BJ (cell line): ENCODE data around the gene ZNF578. TPM values are rescaled to one million over a fixed set of nuclear protein-coding genes. Genes with fewer than 3 reads are reported as not detected.
"Not testable (repeated sequence)": the region's sequence is repeated elsewhere in the genome, so short reads cannot be mapped to it uniquely, and the experiment has no call there.

Source experiments
- CTCF ChIA-PET: fragments of 350-600 bp; formaldehyde crosslinking; extraction: SDS; loops from one replicate; lab custom pipeline; 2021; ENCODE audit warnings: antibody characterized with exemption, inconsistent platforms; lab: Yijun Ruan, JAX
- POLR2A ChIA-PET: fragments of 300-600 bp; sonication (Branson Sonifier 250); formaldehyde crosslinking; extraction: SDS; loops from one replicate; lab custom pipeline; 2021; ENCODE audit warnings: antibody characterized with exemption; lab: Charles Lee
- DNase-seq: peaks from one replicate; pipeline ENCODE4 v3.0.0-alpha.2; 2011; ENCODE audit warnings: low read depth
- H3K27me3 ChIP-seq: 2 replicates; pipeline ENCODE4 v1.6.0; 2011; ENCODE audit warnings: low read length; ENCODE audit not compliant: control insufficient read depth, insufficient read depth
- H3K36me3 ChIP-seq: 2 replicates; pipeline ENCODE4 v1.5.1; 2011; ENCODE audit warnings: low read length; ENCODE audit not compliant: control insufficient read depth, insufficient read depth
- H3K4me3 ChIP-seq: 2 replicates; pipeline ENCODE4 v1.5.1; 2011; ENCODE audit warnings: low read depth, mild to moderate bottlenecking, control low read depth, low read length
- CTCF ChIP-seq: IDR thresholded peaks from 2 replicates; pipeline ENCODE4 v1.5.1; 2011; ENCODE audit warnings: low read depth, mild to moderate bottlenecking, control low read depth, inconsistent platforms, low read length, moderate library complexity; ENCODE audit not compliant: insufficient read depth
- polyA plus RNA-seq: library from polyadenylated mRNA; depleted of rRNA; stranded (reverse); fragments of >200 nt; gene quantifications from 2 replicates; pipeline ENCODE4 v1.2.3, GENCODE V29; 2011

Gene ZNF578
- polyA plus RNA-seq, 1 experiment: 0.82 TPM

GRCh38 chr19:52535771-52536447, 82.6 kb downstream of the ZNF578 start:
- 0 out of 2 replicates have a peak, but pooled peaks cover 2% of the 10 kb centered on the region for H3K36me3 ChIP-seq
- ChIA-PET POLR2A (no interaction called here), CTCF (interaction anchor here (0.8 kb wide), 1 partner anchor 10 kb away, joined by 4 read pairs; no protein-coding TSS in a partner anchor)
- no peaks in the 10 kb centered on the region for H3K27me3 ChIP-seq
- DNase-seq: peak; percentile 24
- TF ChIP-seq CTCF: peak; percentile 42; the same call in 1 of the 2 replicates
- H3K4me3 ChIP-seq: peak overlapping the region; percentile 56

GRCh38 chr19:52536448-52536800, 83.1 kb downstream of the ZNF578 start:
- no peaks in the 10 kb centered on the region for H3K27me3 ChIP-seq
- 0 out of 2 replicates have a peak, but pooled peaks cover 2% of the 10 kb centered on the region for H3K36me3 ChIP-seq
- ChIA-PET CTCF (interaction anchor here (0.8 kb wide), 1 partner anchor 9 kb away, joined by 4 read pairs; no protein-coding TSS in a partner anchor), POLR2A (no interaction called here)
- TF ChIP-seq CTCF: no peak
- DNase-seq: no peak
- peak overlapping the region; percentile 56 for H3K4me3 ChIP-seq

- H3K27me3 ChIP-seq, POLR2A ChIA-PET, H3K4me3 ChIP-seq, DNase-seq, CTCF ChIA-PET, H3K36me3 ChIP-seq: not testable (repeated sequence)
Observed at GRCh38 chr19:52538815-52539214, 85.5 kb downstream of the ZNF578 start.

GRCh38 chr19:52541176-52541575, 87.8 kb downstream of the ZNF578 start:
- DNase-seq, POLR2A ChIA-PET, H3K4me3 ChIP-seq, CTCF ChIA-PET, H3K36me3 ChIP-seq, H3K27me3 ChIP-seq: not testable (repeated sequence)

- no peak for TF ChIP-seq CTCF
- CTCF ChIA-PET: no interaction called here
- Histone ChIP-seq H3K4me3 (no peak overlapping the region), H3K27me3 (no peaks in the 10 kb centered on the region), H3K36me3 (peaks cover 7% of the 10 kb centered on the region)
- DNase-seq: no peak
- POLR2A ChIA-PET: no interaction called here
Observed at GRCh38 chr19:52541608-52542007, 88.3 kb downstream of the ZNF578 start.

GRCh38 chr19:52542541-52542940, 89.2 kb downstream of the ZNF578 start:
- H3K4me3 ChIP-seq, H3K27me3 ChIP-seq, POLR2A ChIA-PET, DNase-seq, CTCF ChIA-PET, H3K36me3 ChIP-seq: not testable (repeated sequence)
